ENCODE results near the gene BAZ2A.

Gene BAZ2A

GRCh38 chr12:56630180-56630632 is at the start of gene BAZ2A:
Gene BAZ2A (minus strand): TSS chr12:56630326. CDS start chr12:56617530, 12,796 bp downstream.
- H3K36me3 ChIP-seq (ENCODE audit: control insufficient read depth, insufficient read depth, low read length, severe bottlenecking) = peaks cover 18% of the 10 kb centered on the region
- no peaks in the 10 kb centered on the region for H3K9me3 ChIP-seq (ENCODE audit: control insufficient read depth, low read length)
- peak within 1 kb of the TSS; percentile 92 for H3K4me3 ChIP-seq (ENCODE audit: low read length)
- peak; percentile 96 for DNase-seq (ENCODE audit: low read depth)
- H3K9ac ChIP-seq (ENCODE audit: low read length) = peak within 1 kb of the TSS; percentile 99
- H3K27me3 ChIP-seq (replicated peaks; ENCODE audit: control insufficient read depth, insufficient read depth, low read length) = no peaks in the 10 kb centered on the region
- H3K4me1 ChIP-seq (ENCODE audit: control insufficient read depth, insufficient read depth, low read length) = peaks cover 56% of the 10 kb centered on the region

- Histone ChIP-seq H3K36me3 (ENCODE audit: control insufficient read depth, insufficient read depth, low read length, severe bottlenecking) (peaks cover 17% of the 10 kb centered on the region), H3K9ac (ENCODE audit: low read length) (no peak overlapping the region), H3K4me3 (ENCODE audit: low read length) (no peak overlapping the region), H3K27me3 (replicated peaks; ENCODE audit: control insufficient read depth, insufficient read depth, low read length) (no peaks in the 10 kb centered on the region), H3K4me1 (ENCODE audit: control insufficient read depth, insufficient read depth, low read length) (peaks cover 1% of the 10 kb centered on the region), H3K9me3 (ENCODE audit: control insufficient read depth, low read length) (no peaks in the 10 kb centered on the region)
- no peak for DNase-seq (ENCODE audit: low read depth)
Observed at GRCh38 chr12:56678852-56679251, 48.7 kb upstream of the BAZ2A start.

- Histone ChIP-seq H3K4me3 (ENCODE audit: low read length) (no peak overlapping the region), H3K27me3 (replicated peaks; ENCODE audit: control insufficient read depth, insufficient read depth, low read length) (no peaks in the 10 kb centered on the region), H3K9ac (ENCODE audit: low read length) (no peak overlapping the region), H3K4me1 (ENCODE audit: control insufficient read depth, insufficient read depth, low read length) (no peaks in the 10 kb centered on the region), H3K9me3 (ENCODE audit: control insufficient read depth, low read length) (no peaks in the 10 kb centered on the region), H3K36me3 (ENCODE audit: control insufficient read depth, insufficient read depth, low read length, severe bottlenecking) (peaks cover 20% of the 10 kb centered on the region)
- no peak for DNase-seq (ENCODE audit: low read depth)
Observed at GRCh38 chr12:56677680-56678079, 47.6 kb upstream of the BAZ2A start.

- H3K4me1 ChIP-seq (ENCODE audit: control insufficient read depth, insufficient read depth, low read length) = no peaks in the 10 kb centered on the region
- no peaks in the 10 kb centered on the region for H3K27me3 ChIP-seq (replicated peaks; ENCODE audit: control insufficient read depth, insufficient read depth, low read length)
- no peaks in the 10 kb centered on the region for H3K9me3 ChIP-seq (ENCODE audit: control insufficient read depth, low read length)
- H3K36me3 ChIP-seq (ENCODE audit: control insufficient read depth, insufficient read depth, low read length, severe bottlenecking) = peaks cover 27% of the 10 kb centered on the region
- no peak overlapping the region for H3K9ac ChIP-seq (ENCODE audit: low read length)
- DNase-seq (ENCODE audit: low read depth) = no peak
- no peak overlapping the region for H3K4me3 ChIP-seq (ENCODE audit: low read length)
Observed at GRCh38 chr12:56676851-56677580, 46.9 kb upstream of the BAZ2A start.

- no peaks in the 10 kb centered on the region for H3K9me3 ChIP-seq (ENCODE audit: control insufficient read depth, low read length)
- H3K27me3 ChIP-seq (replicated peaks; ENCODE audit: control insufficient read depth, insufficient read depth, low read length) = no peaks in the 10 kb centered on the region
- no peak overlapping the region for H3K4me3 ChIP-seq (ENCODE audit: low read length)
- H3K36me3 ChIP-seq (ENCODE audit: control insufficient read depth, insufficient read depth, low read length, severe bottlenecking) = peaks cover 64% of the 10 kb centered on the region
- H3K4me1 ChIP-seq (ENCODE audit: control insufficient read depth, insufficient read depth, low read length) = no peaks in the 10 kb centered on the region
- no peak overlapping the region for H3K9ac ChIP-seq (ENCODE audit: low read length)
- DNase-seq (ENCODE audit: low read depth) = no peak
Observed at GRCh38 chr12:56671608-56672007, 41.5 kb upstream of the BAZ2A start.

- Histone ChIP-seq H3K4me3 (ENCODE audit: low read length) (no peak overlapping the region), H3K27me3 (replicated peaks; ENCODE audit: control insufficient read depth, insufficient read depth, low read length) (no peaks in the 10 kb centered on the region), H3K4me1 (ENCODE audit: control insufficient read depth, insufficient read depth, low read length) (no peaks in the 10 kb centered on the region), H3K9ac (ENCODE audit: low read length) (no peak overlapping the region), H3K36me3 (ENCODE audit: control insufficient read depth, insufficient read depth, low read length, severe bottlenecking) (peaks cover 72% of the 10 kb centered on the region), H3K9me3 (ENCODE audit: control insufficient read depth, low read length) (no peaks in the 10 kb centered on the region)
- DNase-seq (ENCODE audit: low read depth) = no peak
Observed at GRCh38 chr12:56670836-56671235, 40.7 kb upstream of the BAZ2A start.

- no peak overlapping the region for H3K4me3 ChIP-seq (ENCODE audit: low read length)
- no peaks in the 10 kb centered on the region for H3K4me1 ChIP-seq (ENCODE audit: control insufficient read depth, insufficient read depth, low read length)
- H3K9me3 ChIP-seq (ENCODE audit: control insufficient read depth, low read length) = no peaks in the 10 kb centered on the region
- no peak for DNase-seq (ENCODE audit: low read depth)
- no peak overlapping the region for H3K9ac ChIP-seq (ENCODE audit: low read length)
- no peaks in the 10 kb centered on the region for H3K27me3 ChIP-seq (replicated peaks; ENCODE audit: control insufficient read depth, insufficient read depth, low read length)
- H3K36me3 ChIP-seq (ENCODE audit: control insufficient read depth, insufficient read depth, low read length, severe bottlenecking) = peaks cover 99% of the 10 kb centered on the region
Observed at GRCh38 chr12:56668197-56668457, 38.0 kb upstream of the BAZ2A start.

GRCh38 chr12:56661979-56662638 is 32.0 kb upstream of the BAZ2A start:
- Histone ChIP-seq H3K9me3 (ENCODE audit: control insufficient read depth, low read length) (no peaks in the 10 kb centered on the region), H3K4me3 (ENCODE audit: low read length) (no peak overlapping the region), H3K36me3 (ENCODE audit: control insufficient read depth, insufficient read depth, low read length, severe bottlenecking) (peaks cover 47% of the 10 kb centered on the region), H3K27me3 (replicated peaks; ENCODE audit: control insufficient read depth, insufficient read depth, low read length) (no peaks in the 10 kb centered on the region), H3K4me1 (ENCODE audit: control insufficient read depth, insufficient read depth, low read length) (no peaks in the 10 kb centered on the region), H3K9ac (ENCODE audit: low read length) (no peak overlapping the region)
- no peak for DNase-seq (ENCODE audit: low read depth)

- Histone ChIP-seq H3K9me3 (ENCODE audit: control insufficient read depth, low read length) (no peaks in the 10 kb centered on the region), H3K4me1 (ENCODE audit: control insufficient read depth, insufficient read depth, low read length) (no peaks in the 10 kb centered on the region), H3K36me3 (ENCODE audit: control insufficient read depth, insufficient read depth, low read length, severe bottlenecking) (peaks cover 41% of the 10 kb centered on the region), H3K27me3 (replicated peaks; ENCODE audit: control insufficient read depth, insufficient read depth, low read length) (no peaks in the 10 kb centered on the region), H3K9ac (ENCODE audit: low read length) (no peak overlapping the region), H3K4me3 (ENCODE audit: low read length) (no peak overlapping the region)
- DNase-seq (ENCODE audit: low read depth) = no peak
Observed at GRCh38 chr12:56661560-56661959, 31.4 kb upstream of the BAZ2A start.

- Histone ChIP-seq H3K4me3 (ENCODE audit: low read length) (no peak overlapping the region), H3K36me3 (ENCODE audit: control insufficient read depth, insufficient read depth, low read length, severe bottlenecking) (peaks cover 15% of the 10 kb centered on the region), H3K27me3 (replicated peaks; ENCODE audit: control insufficient read depth, insufficient read depth, low read length) (no peaks in the 10 kb centered on the region), H3K9me3 (ENCODE audit: control insufficient read depth, low read length) (no peaks in the 10 kb centered on the region), H3K9ac (ENCODE audit: low read length) (no peak overlapping the region), H3K4me1 (ENCODE audit: control insufficient read depth, insufficient read depth, low read length) (no peaks in the 10 kb centered on the region)
- no peak for DNase-seq (ENCODE audit: low read depth)
Observed at GRCh38 chr12:56658921-56659320, 28.8 kb upstream of the BAZ2A start.

GRCh38 chr12:56657416-56658379 is 27.6 kb upstream of the BAZ2A start:
- Histone ChIP-seq H3K36me3 (ENCODE audit: control insufficient read depth, insufficient read depth, low read length, severe bottlenecking) (peaks cover 3% of the 10 kb centered on the region), H3K4me1 (ENCODE audit: control insufficient read depth, insufficient read depth, low read length) (no peaks in the 10 kb centered on the region), H3K27me3 (replicated peaks; ENCODE audit: control insufficient read depth, insufficient read depth, low read length) (no peaks in the 10 kb centered on the region), H3K9me3 (ENCODE audit: control insufficient read depth, low read length) (no peaks in the 10 kb centered on the region), H3K9ac (ENCODE audit: low read length) (no peak overlapping the region), H3K4me3 (ENCODE audit: low read length) (no peak overlapping the region)
- DNase-seq (ENCODE audit: low read depth) = no peak

Measured in adipocyte (in vitro differentiated cells).